HG03045 (cell line): ENCODE results near the gene GTF2F2.
A peak's percentile ranks its signal among the peaks of the same experiment; 100 is the strongest.

Experiments
- ATAC-seq: cut with Tn5 transposase; IDR thresholded peaks from one replicate; pipeline ENCODE4 v1.9.1; 2021; ENCODE audit warnings: mild to moderate bottlenecking, moderate library complexity; ENCODE audit not compliant: unreplicated experiment

Gene GTF2F2

GRCh38 chr13:45120967-45121831 is 889 bp downstream of the GTF2F2 start:
- ATAC-seq, result no peak

DNA sequence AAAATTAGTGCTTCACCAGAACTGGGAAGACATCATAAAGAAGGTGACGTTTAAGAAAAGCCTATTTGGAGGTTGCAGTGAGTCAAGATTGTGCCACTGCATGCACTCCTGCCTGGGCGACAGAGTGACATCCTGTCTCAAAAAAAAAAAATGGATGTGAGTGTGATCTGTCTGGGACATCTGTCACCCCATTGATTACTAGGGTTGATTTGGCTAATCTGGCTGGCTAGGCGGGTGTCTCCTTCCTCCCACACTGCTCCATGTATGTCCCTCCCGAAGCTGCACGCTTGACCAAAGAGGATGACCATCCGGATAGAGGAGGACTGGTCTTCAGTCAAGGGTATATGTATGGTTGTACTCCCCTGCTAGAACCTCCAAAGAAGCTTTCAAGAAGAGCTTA is 2.6 kb downstream of the GTF2F2 start:
- ATAC-seq, result no peak

DNA sequence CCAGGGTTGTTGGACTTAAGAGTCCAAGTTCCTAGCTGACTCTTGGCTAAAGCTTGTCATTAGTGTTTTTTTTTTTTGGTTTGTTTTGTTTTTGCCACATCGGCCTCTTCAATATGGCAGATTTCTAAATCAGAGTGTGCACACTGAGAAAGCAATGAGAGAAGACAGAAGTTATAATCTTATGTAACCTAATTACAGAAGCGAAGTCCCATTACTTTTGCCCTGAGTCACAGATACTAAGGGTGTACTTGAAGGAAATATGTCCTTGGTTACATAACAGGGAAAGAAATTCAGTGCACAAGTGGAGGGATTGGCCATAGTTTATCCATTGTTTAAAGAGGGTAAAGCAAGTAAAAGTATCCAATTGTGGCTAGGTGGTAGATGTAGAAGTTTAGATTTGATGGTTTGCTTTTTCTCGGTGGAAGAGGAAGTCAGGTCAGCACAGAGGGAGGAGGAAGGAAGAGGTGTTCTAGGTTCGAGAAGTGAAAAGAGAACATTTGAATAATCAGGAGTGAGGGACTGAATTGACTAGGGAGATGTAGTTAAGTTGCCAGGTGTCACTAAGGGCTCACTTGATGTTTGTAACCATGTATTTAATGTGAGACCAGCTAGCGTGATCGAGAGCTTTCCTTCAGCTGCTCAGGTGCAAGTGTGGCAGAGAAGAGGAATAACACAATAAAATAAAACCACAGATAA is 12.2 kb downstream of the GTF2F2 start:
- ATAC-seq, result peak; percentile 70

DNA sequence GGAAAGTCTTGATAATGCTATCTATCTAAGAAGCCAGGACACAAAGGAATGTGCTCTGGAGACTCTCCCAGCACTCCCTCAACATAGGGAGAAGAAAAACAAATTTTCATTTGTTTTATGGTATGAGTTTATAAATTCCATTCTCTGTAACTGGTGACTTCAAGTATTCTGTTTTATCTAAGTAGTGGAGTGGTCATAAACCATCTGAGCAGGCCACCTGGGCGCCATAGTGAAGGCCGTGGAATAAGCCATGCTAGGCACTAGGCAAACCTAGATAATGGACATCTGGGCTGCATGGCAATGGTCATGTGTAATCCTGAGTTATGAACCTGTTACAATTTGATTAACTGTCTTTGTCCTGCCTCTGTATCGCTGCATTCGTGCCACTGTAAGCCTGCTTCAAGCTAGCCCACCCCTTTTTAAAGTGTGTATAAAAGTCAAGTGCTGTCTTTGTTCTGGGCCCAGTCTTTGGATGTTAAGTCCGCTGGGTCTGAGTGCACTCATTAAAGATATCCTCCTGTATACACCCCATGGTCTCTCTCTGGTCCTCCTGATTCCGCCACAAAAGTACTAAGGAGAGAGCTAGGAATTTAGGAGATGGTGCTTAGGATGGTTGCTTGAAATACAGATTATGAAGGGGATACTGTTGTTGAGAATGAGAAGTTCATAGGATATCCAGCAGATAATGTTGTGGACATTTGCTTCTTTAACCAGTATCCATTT is 13.2 kb downstream of the GTF2F2 start:
- ATAC-seq, result no peak

DNA sequence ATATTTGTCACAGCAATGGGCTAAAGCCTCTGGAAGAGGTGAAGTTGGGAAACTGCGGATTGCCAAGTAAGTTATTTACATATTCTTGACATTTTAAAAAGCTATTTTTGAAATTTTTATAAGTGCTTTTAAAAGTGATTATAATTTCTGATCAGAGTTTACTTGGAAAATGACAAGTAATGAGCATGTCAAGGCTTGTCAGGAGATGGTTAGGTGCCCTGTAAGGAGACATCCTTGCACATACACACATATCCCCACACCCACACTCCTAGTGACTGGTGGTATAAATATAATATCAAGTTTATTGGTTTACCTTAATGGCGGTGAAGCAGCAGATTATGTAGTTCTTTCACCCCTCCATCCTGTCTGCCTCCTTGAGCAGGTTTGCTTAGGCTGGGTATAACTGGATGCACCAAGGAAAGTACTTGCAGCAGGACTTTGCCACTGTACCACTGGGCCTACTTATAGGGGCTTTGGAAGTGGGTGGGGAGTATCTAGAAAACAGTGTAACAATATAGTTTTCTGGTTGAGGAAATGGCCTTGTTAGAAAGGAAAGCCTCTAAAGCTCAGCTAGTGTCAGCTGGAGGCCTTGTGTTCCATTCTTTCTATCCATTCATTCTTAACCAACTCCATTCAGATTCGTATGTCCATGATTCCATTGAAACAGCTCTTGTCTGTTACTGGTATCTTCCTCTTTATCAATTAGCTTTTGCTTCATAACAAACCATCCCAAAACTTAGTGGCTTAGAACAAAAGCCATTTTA is 16.6 kb downstream of the GTF2F2 start:
- ATAC-seq, result no peak

DNA sequence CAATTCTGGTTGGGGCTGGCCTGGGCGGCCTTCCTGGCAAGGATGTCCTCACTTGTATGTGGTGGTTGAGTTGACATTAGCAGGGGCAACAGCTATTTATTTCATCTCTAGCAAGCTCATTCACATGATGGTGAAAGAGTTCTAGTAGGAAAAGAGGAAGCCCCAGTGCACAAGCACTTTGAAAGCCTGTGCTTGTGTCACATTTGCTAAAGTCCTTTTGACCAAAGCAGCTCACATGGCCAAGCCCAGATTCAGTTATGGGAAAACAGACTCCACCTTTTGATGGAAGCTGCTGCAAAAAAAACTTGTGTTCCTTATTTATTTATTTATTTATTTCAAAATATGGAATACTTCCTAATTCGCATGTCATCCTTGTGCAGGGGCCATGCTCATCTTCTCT is 17.2 kb downstream of the GTF2F2 start:
- ATAC-seq, result no peak

DNA sequence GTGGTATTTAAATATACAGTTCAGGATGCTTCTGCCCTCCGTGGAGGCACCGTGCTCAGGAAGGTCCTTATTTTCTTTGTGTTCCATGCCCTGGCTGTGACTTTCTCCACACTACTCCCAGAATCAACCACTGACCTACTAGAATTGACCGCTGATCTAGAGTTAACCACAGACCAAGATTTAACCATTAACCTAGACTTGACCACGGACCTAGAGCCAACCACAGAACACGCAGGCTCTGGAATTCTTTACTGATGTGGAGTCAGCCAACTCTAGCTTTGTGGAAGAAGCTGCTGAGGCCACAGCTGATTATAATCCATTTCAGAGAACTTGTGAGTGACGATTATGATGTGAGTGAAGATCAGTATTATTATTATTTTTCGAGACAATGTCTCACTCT is 18.0 kb downstream of the GTF2F2 start:
- ATAC-seq, result no peak

GRCh38 chr13:45141369-45141768 is 21.1 kb downstream of the GTF2F2 start:
- ATAC-seq, result no peak

- no peak for ATAC-seq
Observed at GRCh38 chr13:45142440-45143345, 22.4 kb downstream of the GTF2F2 start.

- no peak for ATAC-seq
Observed at GRCh38 chr13:45143346-45143751, 23.0 kb downstream of the GTF2F2 start.

GRCh38 chr13:45149964-45150363 is 29.7 kb downstream of the GTF2F2 start:
- ATAC-seq, result no peak

- ATAC-seq, result no peak
Observed at GRCh38 chr13:45156565-45157361, 36.5 kb downstream of the GTF2F2 start.

- ATAC-seq, result no peak
Observed at GRCh38 chr13:45162194-45162593, 41.9 kb downstream of the GTF2F2 start.

DNA sequence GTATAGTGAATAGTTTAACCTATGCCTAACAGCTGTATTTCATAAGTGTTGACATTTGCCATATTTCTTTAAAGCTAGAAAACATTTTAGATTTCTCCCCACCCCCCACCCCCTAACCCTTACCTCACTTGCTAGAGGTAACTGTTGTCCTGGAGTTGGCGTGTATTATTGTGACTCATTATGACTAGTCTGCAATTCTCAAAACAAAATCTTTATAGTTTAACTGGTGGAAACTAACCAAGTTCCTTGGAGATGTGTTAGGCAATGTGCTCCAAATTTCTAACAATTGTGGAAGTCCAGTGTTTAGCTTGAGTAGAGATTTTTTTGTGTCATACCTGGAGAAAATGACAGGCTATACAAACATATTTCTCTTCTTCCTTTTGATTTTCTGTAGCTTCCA is 42.5 kb downstream of the GTF2F2 start:
- ATAC-seq, result no peak

GRCh38 chr13:45166858-45167257 is 46.5 kb downstream of the GTF2F2 start:
- ATAC-seq, result no peak

DNA sequence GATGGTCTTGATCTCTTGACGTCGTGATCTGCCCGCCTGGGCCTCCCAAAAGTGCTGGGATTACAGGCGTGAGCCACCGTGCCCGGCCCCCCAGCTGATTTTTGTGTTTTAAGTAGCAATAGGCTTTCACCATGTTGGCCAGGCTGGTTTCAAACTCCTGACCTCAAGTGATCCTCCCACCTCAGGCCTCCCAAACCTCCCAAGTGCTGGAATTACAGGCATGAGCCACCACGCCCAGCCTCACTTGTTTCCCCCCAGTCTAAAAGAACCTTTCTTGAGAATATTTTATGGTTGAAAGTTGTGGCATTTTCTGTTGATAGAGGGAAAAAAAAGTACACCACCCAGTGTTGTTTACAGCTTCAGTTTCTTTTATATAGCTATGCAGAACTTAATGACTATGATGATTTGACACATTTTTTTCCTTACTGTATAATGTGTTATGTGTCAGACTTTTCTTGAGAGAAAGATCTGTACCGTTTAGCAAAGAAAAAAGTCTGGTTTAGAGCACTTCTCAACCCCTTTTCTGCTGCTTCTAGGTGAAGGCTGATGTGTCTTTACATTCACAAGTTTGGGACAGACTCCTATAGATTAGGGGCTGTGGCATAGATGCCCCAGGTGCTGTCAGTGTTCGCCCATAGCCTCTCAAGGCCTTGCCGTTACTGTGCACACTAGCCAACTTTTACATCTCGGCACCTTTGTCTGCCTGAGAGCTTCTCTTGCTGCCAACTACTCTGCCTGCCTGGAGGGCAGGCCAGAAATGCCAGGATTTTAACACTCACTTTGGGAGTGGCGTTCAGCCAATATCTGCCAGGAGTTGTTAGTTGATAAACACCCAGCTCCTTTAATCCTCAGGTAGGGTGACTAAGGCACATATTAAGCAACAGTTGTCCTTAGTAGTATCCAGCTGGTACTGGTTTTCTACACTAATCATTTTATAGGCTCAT is 47.6 kb downstream of the GTF2F2 start:
- no peak for ATAC-seq

- ATAC-seq, result no peak
Observed at GRCh38 chr13:45168555-45168930, 48.2 kb downstream of the GTF2F2 start.

- ATAC-seq, result no peak
Observed at GRCh38 chr13:45174478-45174877, 54.2 kb downstream of the GTF2F2 start.
